Measurements from ENCODE around the gene PTPRO. TPM values are rescaled to one million over a fixed set of nuclear protein-coding genes. Genes with fewer than 3 reads are reported as not detected.
A peak's percentile ranks its signal among the peaks of the same experiment; 100 is the strongest.

The PTPRO gene
- total RNA-seq, 1 donor from 2014 or later, result 3.0 TPM

GRCh38 chr12:15546102-15546701, 223.9 kb downstream of the PTPRO start:
- no peak for TF ChIP-seq CTCF (IDR thresholded peaks at IDR 0.05)

GRCh38 chr12:15547063-15547462, 224.8 kb downstream of the PTPRO start:
- no peak overlapping the region for H3K4me3 Mint-ChIP-seq (ENCODE audit: unreplicated experiment)
- H3K36me3 Mint-ChIP-seq (ENCODE audit: low read depth), result no peaks in the 10 kb centered on the region
- H3K27me3 Mint-ChIP-seq (ENCODE audit: low read depth), result no peaks in the 10 kb centered on the region
- no peak overlapping the region for H3K27ac Mint-ChIP-seq (ENCODE audit: unreplicated experiment)
- H3K9me3 Mint-ChIP-seq (ENCODE audit: low read depth), result no peaks in the 10 kb centered on the region
- DNase-seq (ENCODE audit: low spot score), result no peak
- H3K4me1 Mint-ChIP-seq (ENCODE audit: low read depth), result peaks cover 46% of the 10 kb centered on the region
- TF ChIP-seq CTCF (IDR thresholded peaks at IDR 0.05), result no peak

More at GRCh38 chr12:15546102-15546701, 223.9 kb downstream of the PTPRO start:
- no peaks in the 10 kb centered on the region for H3K9me3 Mint-ChIP-seq (ENCODE audit: low read depth)
- no peak for DNase-seq (ENCODE audit: low spot score)
- H3K36me3 Mint-ChIP-seq (ENCODE audit: low read depth), result no peaks in the 10 kb centered on the region
- peak overlapping the region; percentile 88 for H3K27ac Mint-ChIP-seq (ENCODE audit: unreplicated experiment)
- H3K4me3 Mint-ChIP-seq (ENCODE audit: unreplicated experiment), result no peak overlapping the region
- peaks cover 55% of the 10 kb centered on the region for H3K4me1 Mint-ChIP-seq (ENCODE audit: low read depth)
- H3K27me3 Mint-ChIP-seq (ENCODE audit: low read depth), result no peaks in the 10 kb centered on the region

- Mint-ChIP-seq H3K36me3 (ENCODE audit: low read depth) (no peaks in the 10 kb centered on the region), H3K4me3 (ENCODE audit: unreplicated experiment) (no peak overlapping the region), H3K27me3 (ENCODE audit: low read depth) (no peaks in the 10 kb centered on the region), H3K27ac (ENCODE audit: unreplicated experiment) (peak overlapping the region; percentile 50), H3K4me1 (ENCODE audit: low read depth) (peaks cover 42% of the 10 kb centered on the region), H3K9me3 (ENCODE audit: low read depth) (no peaks in the 10 kb centered on the region)
- TF ChIP-seq CTCF (IDR thresholded peaks at IDR 0.05), result no peak
- no peak for DNase-seq (ENCODE audit: low spot score)
These were observed 225.4 kb downstream of the PTPRO start for GRCh38 chr12:15547691-15548090.

- Mint-ChIP-seq H3K9me3 (ENCODE audit: low read depth) (no peaks in the 10 kb centered on the region), H3K27ac (ENCODE audit: unreplicated experiment) (no peak overlapping the region), H3K27me3 (ENCODE audit: low read depth) (no peaks in the 10 kb centered on the region), H3K36me3 (ENCODE audit: low read depth) (no peaks in the 10 kb centered on the region), H3K4me3 (ENCODE audit: unreplicated experiment) (no peak overlapping the region), H3K4me1 (ENCODE audit: low read depth) (peaks cover 43% of the 10 kb centered on the region)
- no peak for DNase-seq (ENCODE audit: low spot score)
- no peak for TF ChIP-seq CTCF (IDR thresholded peaks at IDR 0.05)
These were observed 228.5 kb downstream of the PTPRO start for GRCh38 chr12:15550793-15551192.

GRCh38 chr12:15555446-15555845, 233.1 kb downstream of the PTPRO start:
- Mint-ChIP-seq H3K9me3 (ENCODE audit: low read depth) (no peaks in the 10 kb centered on the region), H3K27me3 (ENCODE audit: low read depth) (no peaks in the 10 kb centered on the region), H3K36me3 (ENCODE audit: low read depth) (no peaks in the 10 kb centered on the region), H3K27ac (ENCODE audit: unreplicated experiment) (peak overlapping the region; percentile 13), H3K4me1 (ENCODE audit: low read depth) (peaks cover 50% of the 10 kb centered on the region), H3K4me3 (ENCODE audit: unreplicated experiment) (no peak overlapping the region)
- DNase-seq (ENCODE audit: low spot score), result no peak
- no peak for TF ChIP-seq CTCF (IDR thresholded peaks at IDR 0.05)
